ENCODE measurements around the gene TCERG1L.

The TCERG1L gene

GRCh38 chr10:131219955-131220489 lies 91.5 kb downstream of the TCERG1L start:
- H3K4me3 ChIP-seq (ENCODE audit: low read length) = no peak overlapping the region
- peaks cover 16% of the 10 kb centered on the region for H3K9me3 ChIP-seq (replicated peaks; ENCODE audit: low read length)
- H3K36me3 ChIP-seq (ENCODE audit: insufficient read depth, low read length) = no peaks in the 10 kb centered on the region
- H3K9ac ChIP-seq (ENCODE audit: low read depth, low read length) = no peak overlapping the region
- H3K4me1 ChIP-seq (ENCODE audit: control insufficient read depth, insufficient read depth, low read length) = no peaks in the 10 kb centered on the region
- H3K27me3 ChIP-seq (ENCODE audit: control insufficient read depth, insufficient read depth, low read length) = no peaks in the 10 kb centered on the region
- H3K4me2 ChIP-seq (ENCODE audit: low read length) = no peak overlapping the region

- Histone ChIP-seq H3K9ac (ENCODE audit: low read depth, low read length) (no peak overlapping the region), H3K4me3 (ENCODE audit: low read length) (no peak overlapping the region), H3K9me3 (replicated peaks; ENCODE audit: low read length) (peaks cover 16% of the 10 kb centered on the region), H3K27me3 (ENCODE audit: control insufficient read depth, insufficient read depth, low read length) (no peaks in the 10 kb centered on the region), H3K4me2 (ENCODE audit: low read length) (no peak overlapping the region), H3K4me1 (ENCODE audit: control insufficient read depth, insufficient read depth, low read length) (no peaks in the 10 kb centered on the region), H3K36me3 (ENCODE audit: insufficient read depth, low read length) (no peaks in the 10 kb centered on the region)
Observed at GRCh38 chr10:131219584-131219886, 92.0 kb downstream of the TCERG1L start.

- H3K4me2 ChIP-seq (ENCODE audit: low read length) = no peak overlapping the region
- H3K9ac ChIP-seq (ENCODE audit: low read depth, low read length) = no peak overlapping the region
- no peaks in the 10 kb centered on the region for H3K36me3 ChIP-seq (ENCODE audit: insufficient read depth, low read length)
- no peaks in the 10 kb centered on the region for H3K27me3 ChIP-seq (ENCODE audit: control insufficient read depth, insufficient read depth, low read length)
- H3K4me1 ChIP-seq (ENCODE audit: control insufficient read depth, insufficient read depth, low read length) = no peaks in the 10 kb centered on the region
- no peak overlapping the region for H3K4me3 ChIP-seq (ENCODE audit: low read length)
- peaks cover 11% of the 10 kb centered on the region for H3K9me3 ChIP-seq (replicated peaks; ENCODE audit: low read length)
Observed at GRCh38 chr10:131218811-131219583, 92.5 kb downstream of the TCERG1L start.

GRCh38 chr10:131216681-131217230 lies 94.8 kb downstream of the TCERG1L start:
- no peak overlapping the region for H3K4me3 ChIP-seq (ENCODE audit: low read length)
- H3K4me2 ChIP-seq (ENCODE audit: low read length) = no peak overlapping the region
- no peaks in the 10 kb centered on the region for H3K4me1 ChIP-seq (ENCODE audit: control insufficient read depth, insufficient read depth, low read length)
- H3K9me3 ChIP-seq (replicated peaks; ENCODE audit: low read length) = peaks cover 19% of the 10 kb centered on the region
- no peak overlapping the region for H3K9ac ChIP-seq (ENCODE audit: low read depth, low read length)
- H3K27me3 ChIP-seq (ENCODE audit: control insufficient read depth, insufficient read depth, low read length) = no peaks in the 10 kb centered on the region
- H3K36me3 ChIP-seq (ENCODE audit: insufficient read depth, low read length) = no peaks in the 10 kb centered on the region

GRCh38 chr10:131215776-131216175 lies 95.7 kb downstream of the TCERG1L start:
- Histone ChIP-seq H3K36me3 (ENCODE audit: insufficient read depth, low read length) (no peaks in the 10 kb centered on the region), H3K4me3 (ENCODE audit: low read length) (no peak overlapping the region), H3K9me3 (replicated peaks; ENCODE audit: low read length) (peaks cover 21% of the 10 kb centered on the region), H3K4me1 (ENCODE audit: control insufficient read depth, insufficient read depth, low read length) (no peaks in the 10 kb centered on the region), H3K4me2 (ENCODE audit: low read length) (no peak overlapping the region), H3K27me3 (ENCODE audit: control insufficient read depth, insufficient read depth, low read length) (no peaks in the 10 kb centered on the region), H3K9ac (ENCODE audit: low read depth, low read length) (no peak overlapping the region)

GRCh38 chr10:131214521-131215244 lies 96.8 kb downstream of the TCERG1L start:
- no peaks in the 10 kb centered on the region for H3K27me3 ChIP-seq (ENCODE audit: control insufficient read depth, insufficient read depth, low read length)
- H3K4me2 ChIP-seq (ENCODE audit: low read length) = no peak overlapping the region
- peaks cover 22% of the 10 kb centered on the region for H3K9me3 ChIP-seq (replicated peaks; ENCODE audit: low read length)
- H3K9ac ChIP-seq (ENCODE audit: low read depth, low read length) = no peak overlapping the region
- no peaks in the 10 kb centered on the region for H3K4me1 ChIP-seq (ENCODE audit: control insufficient read depth, insufficient read depth, low read length)
- no peak overlapping the region for H3K4me3 ChIP-seq (ENCODE audit: low read length)
- no peaks in the 10 kb centered on the region for H3K36me3 ChIP-seq (ENCODE audit: insufficient read depth, low read length)

GRCh38 chr10:131213741-131214505 lies 97.6 kb downstream of the TCERG1L start:
- no peak overlapping the region for H3K9ac ChIP-seq (ENCODE audit: low read depth, low read length)
- no peaks in the 10 kb centered on the region for H3K36me3 ChIP-seq (ENCODE audit: insufficient read depth, low read length)
- H3K4me2 ChIP-seq (ENCODE audit: low read length) = no peak overlapping the region
- H3K4me3 ChIP-seq (ENCODE audit: low read length) = no peak overlapping the region
- H3K9me3 ChIP-seq (replicated peaks; ENCODE audit: low read length) = peaks cover 18% of the 10 kb centered on the region
- H3K27me3 ChIP-seq (ENCODE audit: control insufficient read depth, insufficient read depth, low read length) = no peaks in the 10 kb centered on the region
- no peaks in the 10 kb centered on the region for H3K4me1 ChIP-seq (ENCODE audit: control insufficient read depth, insufficient read depth, low read length)

- Histone ChIP-seq H3K27me3 (ENCODE audit: control insufficient read depth, insufficient read depth, low read length) (no peaks in the 10 kb centered on the region), H3K4me1 (ENCODE audit: control insufficient read depth, insufficient read depth, low read length) (no peaks in the 10 kb centered on the region), H3K9me3 (replicated peaks; ENCODE audit: low read length) (peaks cover 21% of the 10 kb centered on the region), H3K9ac (ENCODE audit: low read depth, low read length) (no peak overlapping the region), H3K4me2 (ENCODE audit: low read length) (no peak overlapping the region), H3K4me3 (ENCODE audit: low read length) (no peak overlapping the region), H3K36me3 (ENCODE audit: insufficient read depth, low read length) (no peaks in the 10 kb centered on the region)
Observed at GRCh38 chr10:131212763-131213325, 98.7 kb downstream of the TCERG1L start.

- Histone ChIP-seq H3K4me2 (ENCODE audit: low read length) (no peak overlapping the region), H3K4me3 (ENCODE audit: low read length) (no peak overlapping the region), H3K4me1 (ENCODE audit: control insufficient read depth, insufficient read depth, low read length) (no peaks in the 10 kb centered on the region), H3K36me3 (ENCODE audit: insufficient read depth, low read length) (no peaks in the 10 kb centered on the region), H3K9me3 (replicated peaks; ENCODE audit: low read length) (peaks cover 22% of the 10 kb centered on the region), H3K9ac (ENCODE audit: low read depth, low read length) (no peak overlapping the region), H3K27me3 (ENCODE audit: control insufficient read depth, insufficient read depth, low read length) (no peaks in the 10 kb centered on the region)
Observed at GRCh38 chr10:131211965-131212619, 99.4 kb downstream of the TCERG1L start.

- Histone ChIP-seq H3K9ac (ENCODE audit: low read depth, low read length) (no peak overlapping the region), H3K4me1 (ENCODE audit: control insufficient read depth, insufficient read depth, low read length) (no peaks in the 10 kb centered on the region), H3K4me2 (ENCODE audit: low read length) (no peak overlapping the region), H3K4me3 (ENCODE audit: low read length) (no peak overlapping the region), H3K9me3 (replicated peaks; ENCODE audit: low read length) (peaks cover 24% of the 10 kb centered on the region), H3K27me3 (ENCODE audit: control insufficient read depth, insufficient read depth, low read length) (no peaks in the 10 kb centered on the region), H3K36me3 (ENCODE audit: insufficient read depth, low read length) (no peaks in the 10 kb centered on the region)
Observed at GRCh38 chr10:131211559-131211958, 100.0 kb downstream of the TCERG1L start.
